NCI-H2029 (cell line): ENCODE data around the gene FNDC3B.

Source experiments
- DNase-seq: peaks from one replicate; lab custom pipeline; 2025; lab: John Stamatoyannopoulos, UW

FNDC3B gene

GRCh38 chr3:172112734-172113120, 73.3 kb downstream of the FNDC3B start:
- DNase-seq = no peak

- no peak for DNase-seq
Measured at GRCh38 chr3:172113710-172114109, 74.3 kb downstream of the FNDC3B start.

GRCh38 chr3:172115059-172115458, 75.7 kb downstream of the FNDC3B start:
- no peak for DNase-seq

- DNase-seq = no peak
Measured at GRCh38 chr3:172115787-172116186, 76.4 kb downstream of the FNDC3B start.

DNA sequence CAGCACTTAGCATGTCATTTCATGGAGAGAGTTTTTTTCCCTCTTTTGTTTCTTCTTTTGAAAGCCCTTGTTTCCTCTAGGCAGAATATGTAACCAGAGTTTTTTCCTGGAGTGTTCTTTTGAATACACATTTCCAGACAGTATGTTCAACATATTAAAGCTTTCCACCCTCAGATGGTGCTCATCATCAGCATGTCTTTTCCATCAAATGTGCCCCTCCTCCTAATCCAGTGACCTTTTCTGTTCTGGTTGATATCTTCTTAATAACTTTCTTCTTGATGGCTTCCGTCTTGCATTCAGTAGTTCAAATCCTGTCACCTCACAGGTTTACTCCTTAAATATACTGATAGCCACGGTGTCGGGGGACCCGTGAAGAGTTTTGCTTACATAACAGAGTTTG, 78.6 kb downstream of the FNDC3B start:
- no peak for DNase-seq

DNA sequence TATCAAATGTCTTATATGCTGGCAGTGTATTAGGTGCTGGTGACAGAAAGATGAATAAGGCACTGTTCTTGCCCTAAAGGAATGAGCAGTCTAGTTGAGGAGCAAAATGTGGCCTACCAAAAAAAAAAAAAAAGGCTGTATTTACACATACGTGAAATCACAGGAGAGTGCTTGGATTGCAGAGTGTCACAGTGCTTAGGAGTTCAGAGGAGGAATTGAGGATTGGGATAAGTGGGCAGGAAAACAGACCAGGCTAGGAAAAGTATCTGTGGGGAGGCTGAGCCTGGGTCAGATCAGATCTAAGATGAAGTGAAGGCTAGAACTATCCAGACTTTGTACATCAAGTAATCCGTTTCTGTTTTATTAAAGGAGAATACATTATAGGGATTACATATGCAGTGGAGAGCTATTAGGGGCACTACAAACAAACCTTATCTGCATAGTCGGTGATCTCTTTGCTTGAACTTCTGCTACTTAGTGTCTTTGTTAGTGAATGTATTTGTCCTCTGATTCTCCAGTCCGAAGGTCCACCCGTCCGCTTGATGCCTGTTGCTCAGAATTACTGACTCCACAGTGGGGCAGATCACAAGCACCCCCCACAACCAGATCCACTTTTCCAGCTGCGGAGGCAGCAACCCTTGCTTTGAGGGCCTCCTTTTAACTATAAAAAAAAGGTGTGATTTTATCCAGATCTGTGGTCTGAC, 80.0 kb downstream of the FNDC3B start:
- DNase-seq = no peak

DNA sequence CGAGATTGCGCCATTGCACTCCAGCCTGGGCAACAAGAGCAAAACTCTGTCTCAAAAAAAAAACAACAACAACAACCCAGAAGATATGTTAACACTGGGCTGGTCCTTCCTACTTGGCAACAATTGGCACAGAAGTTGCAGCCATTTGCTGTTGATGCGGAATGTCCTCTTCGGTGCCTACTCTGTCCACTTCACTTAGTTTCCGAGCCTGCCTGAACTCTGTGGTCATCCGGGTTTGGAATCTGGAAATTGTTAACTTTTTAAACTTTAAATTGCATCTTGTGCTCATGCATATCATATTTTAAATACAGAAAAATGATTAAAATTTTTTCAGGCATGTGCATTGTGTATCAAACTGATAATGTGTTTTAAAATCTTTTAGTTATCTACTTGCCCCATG, 81.5 kb downstream of the FNDC3B start:
- DNase-seq = no peak

- DNase-seq = no peak
Measured at GRCh38 chr3:172121981-172122380, 82.6 kb downstream of the FNDC3B start.

DNA sequence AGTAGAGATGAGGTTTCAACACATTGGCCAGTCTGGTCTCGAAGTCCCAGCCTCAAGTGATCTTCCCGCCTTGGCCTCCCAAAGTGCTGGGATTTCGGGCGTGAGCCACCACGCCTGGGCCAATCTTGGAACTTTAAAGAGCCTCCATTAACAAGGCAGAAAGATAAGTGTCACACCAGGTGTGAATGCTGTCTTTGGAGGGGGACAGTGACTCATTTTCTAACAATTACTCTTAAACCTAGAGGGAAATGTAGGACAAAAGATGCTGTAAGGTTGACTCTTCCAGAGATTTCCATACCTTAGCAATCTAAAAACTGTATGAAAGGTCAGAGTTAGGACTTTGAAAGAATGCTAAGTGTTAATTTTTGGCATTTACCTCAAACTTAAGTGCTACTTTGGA, 84.9 kb downstream of the FNDC3B start:
- no peak for DNase-seq

DNA sequence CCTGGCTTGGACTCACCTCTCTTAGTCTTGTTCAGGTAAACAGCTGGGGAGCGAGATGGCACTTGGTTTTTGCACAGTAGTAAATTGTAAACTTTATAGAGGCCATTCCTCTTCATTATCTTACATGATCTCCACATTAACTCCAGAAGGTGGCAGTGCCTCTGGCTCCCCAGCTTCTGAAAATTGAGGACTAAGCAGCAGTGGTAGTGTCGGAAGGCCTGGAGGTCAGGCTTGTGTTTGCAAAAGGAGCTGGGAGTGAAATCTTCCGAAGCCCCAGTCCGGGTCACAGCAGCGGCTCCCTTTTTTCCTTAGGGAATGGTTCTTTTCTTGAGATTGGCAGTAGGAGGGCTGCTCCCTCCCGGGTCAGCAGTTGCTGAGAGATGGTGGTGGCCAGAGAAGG, 85.7 kb downstream of the FNDC3B start:
- DNase-seq = no peak

- DNase-seq = peak; percentile 22
Measured at GRCh38 chr3:172125963-172126457, 86.6 kb downstream of the FNDC3B start.

DNA sequence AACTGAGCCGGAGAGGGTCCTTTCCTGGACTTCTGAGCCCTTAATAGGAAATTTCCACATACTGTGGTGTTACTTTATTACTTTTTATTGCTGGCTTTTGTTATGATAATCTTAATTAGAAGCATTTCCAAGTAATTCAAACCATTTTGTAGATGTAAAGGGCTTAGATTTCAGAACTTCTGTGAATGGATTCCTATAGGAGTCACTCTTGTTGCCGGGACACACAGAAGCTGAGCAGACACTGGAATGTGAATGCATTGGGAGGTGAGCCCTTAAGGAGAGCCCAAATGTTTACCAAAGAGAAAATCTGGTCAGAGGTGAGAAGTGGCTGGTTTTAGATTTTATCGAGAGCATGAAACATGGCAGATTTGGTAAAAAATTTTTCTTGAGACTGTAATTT, 87.4 kb downstream of the FNDC3B start:
- DNase-seq = no peak

DNA sequence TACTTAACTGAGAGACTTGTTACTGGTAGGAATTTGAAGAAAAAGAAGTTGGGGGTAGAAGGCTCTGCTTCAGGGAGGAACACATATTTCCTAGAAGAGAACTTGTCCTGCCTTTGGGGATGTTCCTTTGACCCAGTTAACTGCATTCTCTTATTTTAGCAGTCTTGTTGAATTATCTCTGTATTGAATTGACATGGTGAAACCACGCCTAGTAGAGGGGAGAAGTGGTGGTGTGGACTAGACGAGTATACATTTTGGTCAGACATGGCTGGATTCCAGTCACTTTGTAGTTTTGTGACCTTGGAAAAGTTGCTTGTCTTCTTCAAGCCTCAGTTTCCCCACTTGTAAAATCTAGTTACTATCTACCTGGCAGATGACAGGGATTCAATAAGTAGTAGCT, 87.8 kb downstream of the FNDC3B start:
- DNase-seq = no peak

GRCh38 chr3:172127929-172128580, 88.7 kb downstream of the FNDC3B start:
- DNase-seq = no peak

- no peak for DNase-seq
Measured at GRCh38 chr3:172128858-172129257, 89.5 kb downstream of the FNDC3B start.

DNA sequence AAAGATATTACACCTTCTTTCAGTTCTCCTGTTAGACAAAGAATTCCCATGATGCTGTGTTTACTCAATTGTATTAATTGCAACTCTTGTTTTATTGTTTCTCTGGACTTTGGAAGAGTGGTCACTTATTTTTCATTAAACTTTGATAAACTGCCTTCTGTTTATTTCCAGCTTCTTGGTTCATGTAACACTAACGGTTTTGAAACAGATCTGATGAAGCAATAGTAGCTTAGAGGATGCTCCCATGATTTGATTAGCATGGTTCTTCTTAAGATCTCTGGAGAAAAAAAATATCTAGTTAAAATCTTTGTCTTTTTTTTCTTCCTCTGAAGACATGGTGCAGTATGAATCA, 90.1 kb downstream of the FNDC3B start:
- DNase-seq = no peak

GRCh38 chr3:172129850-172130716, 90.7 kb downstream of the FNDC3B start:
- peak; percentile 47 for DNase-seq

DNA sequence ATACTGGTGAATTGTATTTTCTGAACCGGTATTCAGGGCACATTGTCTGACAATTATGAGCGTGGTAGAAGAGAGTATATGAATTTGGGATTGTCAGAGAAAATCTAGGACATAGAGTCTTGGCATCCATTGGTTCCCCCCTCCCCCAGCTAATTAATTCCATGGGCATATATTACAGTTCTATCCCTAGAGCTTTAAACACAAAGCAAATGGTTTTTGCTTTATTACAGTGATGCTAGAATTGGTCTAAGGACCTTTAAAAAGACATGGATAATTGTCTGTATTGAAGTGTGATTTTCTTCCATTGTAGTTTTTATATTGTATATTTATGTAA, 91.3 kb downstream of the FNDC3B start:
- DNase-seq = no peak

- no peak for DNase-seq
Measured at GRCh38 chr3:172131746-172132145, 92.4 kb downstream of the FNDC3B start.

GRCh38 chr3:172132159-172132586, 92.8 kb downstream of the FNDC3B start:
- no peak for DNase-seq

GRCh38 chr3:172132721-172133311, 93.4 kb downstream of the FNDC3B start:
- DNase-seq = no peak

GRCh38 chr3:172133838-172134237, 94.5 kb downstream of the FNDC3B start:
- no peak for DNase-seq

- no peak for DNase-seq
Measured at GRCh38 chr3:172134352-172134751, 95.0 kb downstream of the FNDC3B start.
